Breast epithelium (tissue), 4 donors: ENCODE measurements around the gene FANK1. TPM values are rescaled to one million over a fixed set of nuclear protein-coding genes. Genes with fewer than 3 reads are reported as not detected.

Experiments used
- DNase-seq, 2 donors: peaks; one replicate each; pipeline ENCODE4 v3.0.0-alpha.2; 2019; ENCODE audit warnings: low spot score in 2 of 2
- H3K27ac ChIP-seq, 2 donors: fragments of 200-600 bp; sonication (generic) in 1 of 2; one replicate each; pipeline ENCODE4 v1.5.1; 2016 to 2019; ENCODE audit warnings: mild to moderate bottlenecking in 1 of 2
- H3K27me3 ChIP-seq, 2 donors: fragments of 200-600 bp; sonication (generic) in 1 of 2; one replicate each; pipeline versions ENCODE4 v1.5.1 to v1.6.0; 2017 to 2019; ENCODE audit warnings: control low read depth in 1 of 2, mild to moderate bottlenecking in 1 of 2
- H3K36me3 ChIP-seq: fragments of 200-600 bp; one replicate; pipeline ENCODE4 v1.5.1; 2019
- H3K4me1 ChIP-seq, 2 donors: fragments of 200-600 bp; sonication (generic); one replicate each; pipeline ENCODE4 v1.5.1; 2016 to 2019; ENCODE audit warnings: control low read depth in 1 of 2
- H3K4me3 ChIP-seq, 3 donors: fragments of 200-600 bp; sonication (generic); 1 replicate in 2 of 3; 2 replicates in 1 of 3; pipeline ENCODE4 v1.5.1; 2016 to 2019; ENCODE audit warnings: mild to moderate bottlenecking in 3 of 3, moderate library complexity in 2 of 3
- H3K9me3 ChIP-seq, 2 donors: fragments of 200-600 bp; sonication (generic) in 1 of 2; one replicate each; pipeline ENCODE4 v1.5.1; 2016 to 2019; ENCODE audit warnings: control low read depth in 1 of 2
- CTCF ChIP-seq, 3 donors: fragments of 450-650 bp; IDR thresholded peaks; one replicate each; pipeline ENCODE4 v1.5.1; 2016 to 2017; ENCODE audit warnings: antibody characterized with exemption in 3 of 3, mild to moderate bottlenecking in 3 of 3, moderate library complexity in 3 of 3
- POLR2A ChIP-seq: fragments of 450-650 bp; IDR thresholded peaks from one replicate; pipeline ENCODE4 v1.6.1; 2016; ENCODE audit warnings: antibody characterized with exemption, mild to moderate bottlenecking, moderate library complexity
- POLR2AphosphoS5 ChIP-seq, 3 donors: sonication (generic); formaldehyde crosslinking; IDR thresholded peaks; one replicate each; pipeline ENCODE4 v1.6.1; 2017; ENCODE audit warnings: antibody characterized with exemption in 3 of 3
- intact Hi-C: fragments of 100-400 bp; cut with DNase I; formaldehyde crosslinking; loops from one replicate; pipeline ENCODE4 v1.15.1; 2023; ENCODE audit warnings: low total_unique reads
- total RNA-seq, 3 donors: library from RNA; depleted of rRNA; stranded (reverse); fragments of >200 nt; gene quantifications; one replicate each; pipeline ENCODE4 v1.1.0, GENCODE V29; 2016

The FANK1 gene
- total RNA-seq, 3 donors from 2014 or later = 2.6 to 18.1 (median 13.8) TPM

GRCh38 chr10:126037946-126038345 lies 141.6 kb downstream of the FANK1 start:
- intact Hi-C loops = no loop called here
- H3K4me3 ChIP-seq = no peak overlapping the region
- TF ChIP-seq CTCF (IDR thresholded peaks at IDR 0.05) (no peak), POLR2AphosphoS5 (IDR thresholded peaks at IDR 0.05) (no peak), POLR2A (no peak)
- H3K27ac ChIP-seq = no peak overlapping the region
- no peak for DNase-seq
- no peaks in the 10 kb centered on the region for H3K4me1 ChIP-seq
- no peaks in the 10 kb centered on the region for H3K27me3 ChIP-seq
- no peaks in the 10 kb centered on the region for H3K36me3 ChIP-seq
- peaks cover 0 to 12% of the 10 kb centered on the region in 2 donors for H3K9me3 ChIP-seq

GRCh38 chr10:126041117-126041516 lies 144.8 kb downstream of the FANK1 start:
- no peak overlapping the region for H3K27ac ChIP-seq
- no peak overlapping the region for H3K4me3 ChIP-seq

GRCh38 chr10:126041804-126042231 lies 145.5 kb downstream of the FANK1 start:
- intact Hi-C loops = no loop called here
- Histone ChIP-seq H3K4me1 (no peaks in the 10 kb centered on the region), H3K27me3 (no peaks in the 10 kb centered on the region), H3K36me3 (no peaks in the 10 kb centered on the region), H3K4me3 (peak overlapping the region in 1 of 3 donors; percentile 7), H3K9me3 (no peaks in the 10 kb centered on the region), H3K27ac (peak overlapping the region in 1 of 2 donors; percentile 42)
- peak in 1 of 3 donors; percentile 34 for TF ChIP-seq POLR2AphosphoS5 (IDR thresholded peaks at IDR 0.05)
- no peak for TF ChIP-seq POLR2A
- DNase-seq = peak in 1 of 2 donors; percentile 64

More at GRCh38 chr10:126041117-126041516, 144.8 kb downstream of the FANK1 start:
- H3K36me3 ChIP-seq = no peaks in the 10 kb centered on the region
- DNase-seq = no peak
- H3K4me1 ChIP-seq = no peaks in the 10 kb centered on the region
- no peaks in the 10 kb centered on the region for H3K27me3 ChIP-seq
- intact Hi-C loops = no loop called here
- TF ChIP-seq POLR2AphosphoS5 (IDR thresholded peaks at IDR 0.05) = no peak
- TF ChIP-seq CTCF (IDR thresholded peaks at IDR 0.05) = no peak
- TF ChIP-seq POLR2A = no peak
- no peaks in the 10 kb centered on the region for H3K9me3 ChIP-seq

- H3K9me3 ChIP-seq = no peaks in the 10 kb centered on the region
- DNase-seq = no peak
- H3K4me1 ChIP-seq = no peaks in the 10 kb centered on the region
- H3K4me3 ChIP-seq = peak overlapping the region in 1 of 3 donors; percentile 7
- H3K27ac ChIP-seq = peak overlapping the region in 1 of 2 donors; percentile 42
- no peaks in the 10 kb centered on the region for H3K36me3 ChIP-seq
- intact Hi-C loops = no loop called here
- TF ChIP-seq CTCF (IDR thresholded peaks at IDR 0.05) (no peak), POLR2A (no peak), POLR2AphosphoS5 (IDR thresholded peaks at IDR 0.05) (no peak)
- H3K27me3 ChIP-seq = no peaks in the 10 kb centered on the region
Measured at GRCh38 chr10:126042354-126042753, 146.0 kb downstream of the FANK1 start.

- intact Hi-C loops = no loop called here
- TF ChIP-seq POLR2AphosphoS5 (IDR thresholded peaks at IDR 0.05) (no peak), POLR2A (no peak), CTCF (IDR thresholded peaks at IDR 0.05) (no peak)
- Histone ChIP-seq H3K36me3 (no peaks in the 10 kb centered on the region), H3K9me3 (no peaks in the 10 kb centered on the region), H3K27me3 (no peaks in the 10 kb centered on the region), H3K4me1 (no peaks in the 10 kb centered on the region), H3K27ac (no peak overlapping the region), H3K4me3 (no peak overlapping the region)
- DNase-seq = no peak
Measured at GRCh38 chr10:126042906-126043305, 146.5 kb downstream of the FANK1 start.

GRCh38 chr10:126043389-126043788 lies 147.0 kb downstream of the FANK1 start:
- Histone ChIP-seq H3K36me3 (no peaks in the 10 kb centered on the region), H3K4me1 (no peaks in the 10 kb centered on the region), H3K4me3 (no peak overlapping the region), H3K9me3 (no peaks in the 10 kb centered on the region), H3K27ac (no peak overlapping the region), H3K27me3 (no peaks in the 10 kb centered on the region)
- TF ChIP-seq CTCF (IDR thresholded peaks at IDR 0.05) (no peak), POLR2AphosphoS5 (IDR thresholded peaks at IDR 0.05) (no peak), POLR2A (no peak)
- no peak for DNase-seq
- intact Hi-C loops = no loop called here
